ENCODE results near the gene SLC6A19.

DNA sequence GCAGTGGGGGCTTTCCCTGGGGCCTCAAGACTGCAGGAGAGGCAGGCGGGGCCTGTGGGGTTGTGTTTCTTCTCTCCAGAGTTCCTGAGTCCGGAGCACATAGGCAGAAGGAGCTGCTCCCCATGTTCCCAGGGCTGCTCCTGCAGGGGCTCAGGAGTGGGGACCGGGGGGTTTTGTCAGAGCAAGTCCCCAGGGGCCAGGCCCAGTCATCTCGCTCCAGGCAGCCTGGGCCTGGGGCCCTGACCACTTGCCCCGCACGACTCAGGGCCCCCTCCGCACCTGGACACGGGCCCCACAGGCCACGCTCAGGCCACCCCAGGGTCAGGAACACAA is 22.0 kb upstream of the SLC6A19 start:
- no peak for TF ChIP-seq CTCF (IDR thresholded peaks at IDR 0.05; ENCODE audit: insufficient read depth, low read length)
- TF ChIP-seq REST (IDR thresholded peaks at IDR 0.05; ENCODE audit: insufficient replicate concordance, low read depth): no peak
- TF ChIP-seq GABPA (IDR thresholded peaks at IDR 0.05; ENCODE audit: low read depth): no peak
- TF ChIP-seq POLR2AphosphoS5 (IDR thresholded peaks at IDR 0.05; ENCODE audit: low read depth): no peak
